HG02623 (cell line): ENCODE measurements around the gene SRC.

Experiments used
- ATAC-seq: cut with Tn5 transposase; IDR thresholded peaks from one replicate; pipeline ENCODE4 v1.9.1; 2021; ENCODE audit warnings: moderate library complexity; ENCODE audit not compliant: unreplicated experiment

Gene SRC

DNA sequence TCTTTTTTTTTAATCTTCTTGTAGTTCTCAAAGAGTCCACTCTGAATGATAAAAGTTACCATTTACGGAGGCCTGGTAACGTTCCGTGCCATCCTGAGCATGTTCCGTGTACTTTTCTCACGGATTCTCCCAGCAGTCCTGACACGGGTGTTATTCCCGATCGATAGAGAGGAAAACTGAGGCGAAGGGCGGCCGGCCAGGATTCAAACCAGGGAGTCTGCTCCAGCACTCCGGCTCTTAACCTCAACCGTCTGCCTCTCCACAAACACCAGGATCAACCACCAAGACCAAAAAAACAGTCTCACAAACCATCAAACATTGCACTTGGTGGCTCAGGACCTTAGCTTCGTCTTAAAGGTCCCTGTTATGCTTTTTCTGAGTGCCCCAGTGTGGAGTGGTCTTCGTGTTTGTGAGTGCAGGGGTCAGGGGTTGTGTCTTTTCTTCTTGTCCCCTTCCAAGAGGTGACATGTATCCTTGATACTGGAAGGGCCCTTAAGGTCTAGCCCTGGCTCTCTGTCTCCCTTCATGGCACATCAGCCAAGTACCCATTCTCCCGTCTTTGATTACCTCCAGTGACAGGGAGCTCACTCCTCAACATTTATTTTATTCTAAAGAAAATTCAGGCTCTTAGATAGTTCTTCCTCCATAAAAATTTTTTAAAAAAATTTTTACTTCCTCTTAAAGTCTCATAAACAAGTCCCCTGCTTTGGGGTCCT is 35.1 kb downstream of the SRC start:
- no peak for ATAC-seq

- ATAC-seq, result no peak
These were observed 35.9 kb downstream of the SRC start for GRCh38 chr20:37381621-37382471.

DNA sequence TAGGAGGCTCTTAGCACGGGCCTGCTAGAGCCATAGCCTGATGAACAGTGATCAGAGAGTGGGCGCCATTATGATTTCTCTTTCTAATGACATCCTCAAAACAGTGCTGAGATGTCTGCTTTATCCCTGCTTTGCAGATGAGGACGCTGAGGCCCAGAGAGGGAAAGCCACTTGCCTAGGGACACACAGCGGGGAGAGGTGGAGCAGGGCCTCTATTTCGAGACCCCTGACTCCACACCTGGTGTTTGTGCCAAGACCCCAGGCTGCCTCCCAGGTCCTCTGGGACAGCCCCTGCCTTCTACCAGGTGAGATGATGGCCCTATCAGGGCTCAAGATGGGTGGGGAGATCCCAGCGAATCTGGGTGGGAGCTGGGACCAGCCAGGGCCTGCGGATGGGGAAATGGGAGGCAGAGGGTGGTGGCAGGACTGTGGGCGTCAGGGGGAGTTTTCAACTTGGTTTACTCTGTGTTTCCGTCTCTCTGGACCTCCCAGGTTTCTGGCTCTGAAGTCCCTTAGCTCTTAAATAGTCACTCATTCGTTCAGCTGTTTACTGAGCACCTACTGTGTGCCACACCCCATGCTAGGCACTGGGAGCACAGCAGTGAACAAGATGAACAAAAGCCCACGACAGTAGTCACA is 36.7 kb downstream of the SRC start:
- ATAC-seq, result no peak

GRCh38 chr20:37383229-37383989 is 37.5 kb downstream of the SRC start:
- no peak for ATAC-seq

DNA sequence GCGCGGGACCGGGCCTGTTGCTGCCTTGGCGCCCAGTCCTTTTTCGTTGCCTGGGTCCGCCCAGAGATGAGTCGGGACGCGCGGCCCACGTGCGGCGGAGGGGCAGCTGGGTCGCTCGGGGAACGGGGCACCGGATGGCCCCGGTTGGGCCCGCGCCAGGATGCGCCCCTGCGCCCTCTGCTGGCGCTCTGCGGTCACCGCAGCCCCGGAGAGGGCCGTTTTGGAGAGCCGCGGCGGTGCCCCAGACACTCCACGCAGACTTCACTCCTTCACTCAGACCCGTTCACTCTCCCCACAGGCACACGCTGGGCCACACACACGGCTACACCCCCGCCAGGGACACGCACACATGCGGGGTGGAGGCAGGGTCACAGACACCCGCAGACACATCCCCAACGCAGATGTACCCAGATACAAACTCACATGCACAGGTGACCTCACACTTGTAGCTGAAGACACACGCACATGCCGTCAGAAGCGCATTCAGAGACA is 38.8 kb downstream of the SRC start:
- peak; percentile 40 for ATAC-seq

GRCh38 chr20:37385176-37385575 is 39.2 kb downstream of the SRC start:
- no peak for ATAC-seq

GRCh38 chr20:37385659-37386504 is 39.9 kb downstream of the SRC start:
- ATAC-seq, result no peak

DNA sequence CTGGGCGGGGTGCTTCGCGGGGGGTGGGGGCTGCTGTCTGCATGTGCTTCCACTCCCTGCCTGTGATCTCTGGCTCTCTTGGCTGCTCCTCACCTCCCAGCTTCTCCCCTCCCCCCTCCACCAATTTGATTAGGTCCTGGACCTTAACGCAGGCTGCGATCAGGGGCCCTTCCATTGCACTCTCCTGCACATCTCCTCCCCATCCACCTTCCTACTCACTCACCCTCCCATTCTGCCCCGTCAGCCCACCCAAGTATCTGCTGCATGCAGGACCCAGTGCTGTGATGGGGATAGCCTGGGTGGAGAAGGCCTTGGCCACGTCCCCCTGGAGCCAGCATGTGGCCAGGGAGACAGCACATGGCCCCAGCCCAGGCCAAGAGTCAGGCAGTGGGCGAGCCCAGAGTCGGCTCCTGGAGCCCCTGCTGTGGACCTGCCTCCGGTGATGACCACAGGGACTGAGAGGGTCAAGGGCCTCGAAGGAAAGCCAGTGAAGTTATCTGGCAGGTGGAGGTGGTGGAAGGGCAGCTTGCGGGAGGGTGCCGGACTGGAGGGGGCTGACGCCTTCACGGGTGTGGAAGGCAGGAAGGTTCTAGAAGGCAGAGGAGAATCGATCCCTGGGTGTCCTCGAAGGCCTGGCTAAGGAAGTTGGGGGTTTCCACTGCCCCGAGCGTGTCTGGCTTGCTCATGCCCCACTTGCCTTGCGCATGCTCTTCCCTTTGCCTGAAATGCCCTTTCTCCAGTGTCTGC is 40.7 kb downstream of the SRC start:
- ATAC-seq, result no peak

GRCh38 chr20:37387519-37388269 is 41.8 kb downstream of the SRC start:
- ATAC-seq, result no peak

GRCh38 chr20:37388831-37389230 is 42.9 kb downstream of the SRC start:
- ATAC-seq, result no peak

DNA sequence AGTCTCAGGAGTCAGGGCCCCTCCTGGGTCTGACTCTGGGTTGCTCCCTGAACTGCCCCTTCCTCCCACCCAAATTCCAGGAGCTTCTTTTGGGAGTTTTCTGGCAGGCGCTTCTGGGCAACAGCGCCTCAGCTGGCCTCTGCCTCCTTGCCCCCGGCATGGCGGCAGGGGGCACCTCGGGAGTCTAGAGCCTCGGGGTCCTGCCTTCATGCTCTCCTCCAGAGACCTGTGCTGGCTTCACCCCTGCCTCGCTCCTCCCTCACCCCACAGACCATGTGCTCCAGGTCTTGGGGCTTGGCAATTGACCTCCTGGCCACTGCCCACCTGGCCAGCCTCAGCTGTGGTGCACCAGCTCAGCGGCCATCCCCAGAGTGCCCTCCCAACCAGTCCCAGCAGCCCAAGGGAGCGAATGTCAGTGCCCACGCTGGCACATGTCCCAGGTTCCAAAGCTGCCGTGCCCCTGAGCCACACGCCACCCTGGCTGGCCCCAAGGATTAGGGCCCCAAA is 43.4 kb downstream of the SRC start:
- ATAC-seq, result no peak

DNA sequence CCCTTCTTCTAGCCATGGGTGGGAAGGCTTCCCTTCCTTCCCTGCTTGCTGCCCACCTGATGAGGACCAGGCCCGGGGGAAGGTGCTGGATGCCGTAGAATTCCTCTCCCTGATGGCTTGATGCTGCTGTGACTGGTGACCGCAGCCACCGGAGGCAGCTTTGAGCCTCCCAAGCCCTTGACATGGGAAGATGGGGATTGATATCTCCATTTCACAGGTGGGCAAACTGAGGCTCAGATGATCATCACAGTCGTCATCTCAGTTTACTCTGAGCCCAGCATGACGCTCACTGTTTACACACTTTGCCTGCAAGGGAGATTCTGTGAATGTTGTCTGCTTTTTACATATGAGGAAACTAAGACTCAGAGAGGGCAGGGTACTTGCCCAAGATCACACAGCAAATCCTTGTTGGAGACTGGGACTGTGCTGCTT is 43.9 kb downstream of the SRC start:
- ATAC-seq, result no peak

DNA sequence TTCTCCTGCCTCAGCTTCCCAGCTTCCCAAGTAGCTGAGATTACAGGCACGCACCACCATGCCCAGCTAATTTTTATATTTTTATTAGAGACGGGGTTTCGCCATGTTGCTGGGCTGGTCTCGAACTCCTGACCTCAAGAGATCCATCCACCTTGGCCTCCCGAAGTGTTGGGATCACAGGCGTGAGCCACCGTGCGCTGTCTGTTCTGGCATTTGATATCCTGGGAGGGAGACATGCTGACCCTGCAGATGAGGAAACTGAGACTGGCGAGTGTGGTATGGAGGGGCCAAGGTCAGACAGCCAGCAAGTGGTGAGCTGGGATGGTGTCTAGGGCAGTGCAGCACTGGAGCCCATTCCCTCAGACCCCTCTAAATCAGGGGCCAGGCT is 44.6 kb downstream of the SRC start:
- no peak for ATAC-seq

DNA sequence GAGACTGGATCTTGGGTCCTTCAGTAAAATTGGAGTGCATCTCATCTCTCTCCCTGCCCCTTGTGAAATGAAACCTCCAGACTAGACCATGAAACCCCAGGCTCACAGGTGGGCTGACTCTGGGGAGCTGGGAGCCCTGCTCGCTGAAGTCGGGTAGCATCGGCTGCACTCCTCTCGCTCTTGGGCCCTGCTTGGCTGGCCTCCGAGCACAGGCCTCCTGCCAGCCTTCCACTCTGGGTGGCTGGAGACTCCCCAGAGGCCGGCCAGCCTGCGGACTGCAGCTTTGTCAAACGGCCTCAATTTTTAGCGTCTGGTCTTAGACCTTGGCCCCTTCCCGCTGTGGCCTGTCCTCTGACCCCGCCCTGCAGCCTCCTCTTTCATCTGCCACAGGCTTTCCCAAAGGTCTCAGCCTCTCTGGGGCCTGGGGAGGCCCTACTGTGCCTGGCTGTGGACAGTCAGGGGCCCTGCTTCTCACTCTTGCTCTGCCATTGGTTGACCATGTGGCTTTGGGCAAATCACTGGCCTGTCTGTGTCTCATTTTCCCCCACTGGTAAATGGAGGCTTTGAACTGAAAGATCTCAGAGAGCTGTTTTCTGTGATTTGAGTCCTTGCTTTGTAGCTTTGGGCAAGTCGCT is 45.1 kb downstream of the SRC start:
- no peak for ATAC-seq

DNA sequence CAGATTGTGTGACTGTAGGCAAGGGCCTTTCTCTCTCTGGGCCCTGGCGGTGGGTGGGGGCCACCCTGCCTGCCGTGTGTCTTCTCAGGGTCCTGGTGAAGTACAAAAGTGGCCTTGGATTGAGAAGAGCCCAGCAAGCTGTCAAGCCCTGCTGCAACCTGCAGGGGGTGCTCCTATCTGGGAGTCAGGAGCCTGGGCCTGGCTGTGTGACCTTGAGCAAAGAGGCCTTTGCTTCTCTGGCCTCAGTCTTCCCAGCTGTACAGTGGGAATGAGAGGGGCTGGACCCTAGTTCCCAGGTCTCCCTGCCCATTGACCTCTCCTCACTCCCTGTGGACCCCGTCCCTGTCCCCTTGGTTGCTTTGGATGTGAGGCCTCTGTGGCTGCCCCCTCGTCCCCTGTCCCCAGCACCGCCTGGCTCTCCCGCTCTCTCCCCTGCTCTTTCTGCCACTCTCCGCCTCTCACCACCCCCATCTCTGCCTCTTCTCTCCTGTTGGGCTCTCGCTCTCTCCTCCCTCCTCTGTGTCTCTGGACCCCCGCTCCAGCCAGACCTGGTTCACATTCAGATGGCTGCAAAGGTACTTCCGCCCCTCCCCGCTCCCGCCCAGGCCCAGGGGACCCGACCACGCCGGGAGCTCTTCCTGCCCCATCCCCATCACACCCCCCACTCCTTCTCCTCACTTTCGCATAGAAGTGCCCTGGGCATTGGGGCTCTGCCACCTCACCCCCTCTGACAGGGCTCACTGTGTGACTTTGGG is 46.7 kb downstream of the SRC start:
- ATAC-seq, result no peak

- ATAC-seq, result no peak
These were observed 47.4 kb downstream of the SRC start for GRCh38 chr20:37393196-37393862.
